Gastrocnemius medialis (tissue), 4 donors: Measurements from ENCODE around the gene ZNF850.

ENCODE experiments used
- POLR2A ChIP-seq, 2 donors: fragments of 450-650 bp; IDR thresholded peaks; one replicate each; pipeline ENCODE4 v1.6.1; 2017; ENCODE audit warnings: antibody characterized with exemption in 2 of 2, mild to moderate bottlenecking in 2 of 2, moderate library complexity in 2 of 2
- TF ChIP-seq, protein P1 (sequence below), 5 experiments: fragments of 450-650 bp in 3 of 5; fragments of 200-600 bp in 2 of 5; sonication (generic) in 2 of 5; IDR thresholded peaks in 4 of 5; conservative IDR thresholded peaks in 1 of 5; 1 replicate in 4 of 5; 2 replicates in 1 of 5; pipeline ENCODE4 v1.5.1; 2016 to 2019; ENCODE audit warnings: antibody characterized with exemption in 5 of 5, mild to moderate bottlenecking in 3 of 5, moderate library complexity in 3 of 5

DNA sequence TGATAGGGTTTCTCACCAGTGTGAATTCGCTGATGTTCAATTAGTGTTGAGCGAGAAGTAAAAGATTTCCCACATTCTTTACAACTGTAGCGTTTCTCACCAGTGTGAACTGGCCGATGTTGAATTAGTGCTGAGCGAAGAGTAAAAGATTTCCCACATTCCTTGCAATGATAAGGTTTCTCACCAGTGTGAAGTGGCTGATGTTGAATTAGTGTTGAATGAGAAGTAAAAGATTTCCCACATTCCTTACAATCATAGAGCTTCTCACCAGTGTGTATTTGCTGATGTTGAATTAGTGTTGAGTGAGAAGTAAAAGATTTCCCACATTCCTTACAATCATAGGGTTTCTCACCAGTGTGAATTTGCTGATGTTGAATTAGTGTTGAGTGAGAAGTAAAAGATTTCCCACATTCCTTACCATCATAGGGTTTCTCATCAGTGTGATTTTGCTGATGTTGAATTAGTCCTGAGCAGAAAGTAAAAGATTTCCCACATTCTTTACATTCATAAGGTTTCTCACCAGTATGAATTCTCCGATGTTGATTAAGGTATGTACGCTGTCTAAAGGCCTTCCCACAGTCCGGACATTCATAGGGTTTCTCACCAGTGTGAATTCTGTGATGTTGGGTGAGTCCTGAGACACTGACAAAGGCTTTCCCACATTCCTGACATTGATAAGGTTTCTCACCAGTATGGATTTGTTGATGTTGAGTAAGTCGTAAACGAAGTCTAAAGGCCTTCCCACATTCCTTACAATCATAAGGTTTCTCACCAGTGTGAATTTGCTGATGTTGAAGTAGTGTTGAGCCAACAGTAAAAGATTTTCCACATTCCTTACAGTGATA is 24.0 kb downstream of the ZNF850 start:
- TF ChIP-seq, protein P1, sequence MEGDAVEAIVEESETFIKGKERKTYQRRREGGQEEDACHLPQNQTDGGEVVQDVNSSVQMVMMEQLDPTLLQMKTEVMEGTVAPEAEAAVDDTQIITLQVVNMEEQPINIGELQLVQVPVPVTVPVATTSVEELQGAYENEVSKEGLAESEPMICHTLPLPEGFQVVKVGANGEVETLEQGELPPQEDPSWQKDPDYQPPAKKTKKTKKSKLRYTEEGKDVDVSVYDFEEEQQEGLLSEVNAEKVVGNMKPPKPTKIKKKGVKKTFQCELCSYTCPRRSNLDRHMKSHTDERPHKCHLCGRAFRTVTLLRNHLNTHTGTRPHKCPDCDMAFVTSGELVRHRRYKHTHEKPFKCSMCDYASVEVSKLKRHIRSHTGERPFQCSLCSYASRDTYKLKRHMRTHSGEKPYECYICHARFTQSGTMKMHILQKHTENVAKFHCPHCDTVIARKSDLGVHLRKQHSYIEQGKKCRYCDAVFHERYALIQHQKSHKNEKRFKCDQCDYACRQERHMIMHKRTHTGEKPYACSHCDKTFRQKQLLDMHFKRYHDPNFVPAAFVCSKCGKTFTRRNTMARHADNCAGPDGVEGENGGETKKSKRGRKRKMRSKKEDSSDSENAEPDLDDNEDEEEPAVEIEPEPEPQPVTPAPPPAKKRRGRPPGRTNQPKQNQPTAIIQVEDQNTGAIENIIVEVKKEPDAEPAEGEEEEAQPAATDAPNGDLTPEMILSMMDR (IDR thresholded peaks at IDR 0.05 in 4 of 5, conservative IDR thresholded peaks at IDR 0.05 in 1 of 5) = no peak
- TF ChIP-seq POLR2A (IDR thresholded peaks at IDR 0.05) = no peak
